CD4-positive, alpha-beta memory T cell (primary cell): Measurements from ENCODE around the gene SLC22A31. TPM values are rescaled to one million over a fixed set of nuclear protein-coding genes. Genes with fewer than 3 reads are reported as not detected.

Source experiments
- CTCF ChIA-PET: fragments of 350-600 bp; sonication (Branson Sonifier 250); formaldehyde crosslinking; loops from one replicate; lab custom pipeline; 2021; ENCODE audit warnings: inconsistent platforms; ENCODE audit not compliant: partially characterized antibody; lab: Charles Lee
- POLR2A ChIA-PET: fragments of 350-600 bp; sonication (Branson Sonifier 250); formaldehyde crosslinking; loops from one replicate; lab custom pipeline; 2021; ENCODE audit not compliant: partially characterized antibody; lab: Charles Lee
- DNase-seq, 5 donors: peaks; one replicate each; pipeline versions ENCODE4 v3.0.0 to v3.0.0-alpha.2; 2020 to 2022; ENCODE audit warnings: mixed read lengths in 1 of 5
- H3K27ac ChIP-seq: one replicate; pipeline ENCODE4 v1.7.0; 2013; ENCODE audit warnings: low read depth, low read length
- H3K27me3 ChIP-seq: 2 replicates; pipeline ENCODE4 v1.7.0; 2013; ENCODE audit warnings: mild to moderate bottlenecking, low read length, moderate library complexity; ENCODE audit not compliant: insufficient read depth
- H3K36me3 ChIP-seq: 2 replicates; pipeline ENCODE4 v1.7.0; 2013; ENCODE audit warnings: mild to moderate bottlenecking, low read length, moderate library complexity; ENCODE audit not compliant: insufficient read depth
- H3K4me1 ChIP-seq: 2 replicates; pipeline ENCODE4 v1.7.0; 2013; ENCODE audit warnings: mild to moderate bottlenecking, low read length, moderate library complexity; ENCODE audit not compliant: insufficient read depth
- H3K4me3 ChIP-seq, 2 donors: one replicate each; pipeline ENCODE4 v1.7.0; 2013; ENCODE audit warnings: low read length in 2 of 2, mild to moderate bottlenecking in 1 of 2
- H3K9me3 ChIP-seq, 2 donors: one replicate each; pipeline ENCODE4 v1.7.0; 2013; ENCODE audit warnings: low read length in 2 of 2, control low read depth in 1 of 2; ENCODE audit not compliant: control insufficient read depth in 1 of 2
- H3K27ac Mint-ChIP-seq, 7 donors: one replicate each; pipeline ENCODE4 v1.8.0; 2020 to 2021; ENCODE audit warnings: mixed read lengths in 7 of 7, mild to moderate bottlenecking in 6 of 7, inconsistent platforms in 3 of 7, moderate library complexity in 3 of 7
- H3K27me3 Mint-ChIP-seq, 2 donors: one replicate each; pipeline ENCODE4 v1.8.0; 2020 to 2021; ENCODE audit warnings: mixed read lengths in 2 of 2
- H3K36me3 Mint-ChIP-seq, 2 donors: one replicate each; pipeline ENCODE4 v1.8.0; 2020 to 2021; ENCODE audit warnings: mixed read lengths in 2 of 2, inconsistent platforms in 1 of 2, mild to moderate bottlenecking in 1 of 2
- H3K4me1 Mint-ChIP-seq, 4 donors: one replicate each; pipeline ENCODE4 v1.8.0; 2020 to 2021; ENCODE audit warnings: mixed read lengths in 4 of 4, mild to moderate bottlenecking in 1 of 4
- H3K4me3 Mint-ChIP-seq, 8 donors: one replicate each; pipeline ENCODE4 v1.8.0; 2020 to 2021; ENCODE audit warnings: mixed read lengths in 8 of 8, mild to moderate bottlenecking in 7 of 8, moderate library complexity in 6 of 8, inconsistent platforms in 3 of 8
- H3K9me3 Mint-ChIP-seq, 8 donors: one replicate each; pipeline ENCODE4 v1.8.0; 2020 to 2021; ENCODE audit warnings: mixed read lengths in 8 of 8, mild to moderate bottlenecking in 5 of 8, inconsistent platforms in 3 of 8, moderate library complexity in 1 of 8
- intact Hi-C: fragments of 100-400 bp; cut with micrococcal nuclease; formaldehyde crosslinking; loops from one replicate; pipeline ENCODE4 v1.15.1; 2023
- polyA plus RNA-seq, 2 donors: library from polyadenylated mRNA; unstranded; fragments of 300-500 nt; fragmentation: Illumina TruSeq; gene quantifications; one replicate each; pipeline ENCODE4 v1.2.3, GENCODE V29; 2021
- total RNA-seq, 2 experiments: library from RNA; stranded (reverse); gene quantifications; one replicate each; pipeline ENCODE4 v1.2.3, GENCODE V29; 2021

The SLC22A31 gene
- total and polyA plus RNA-seq, 4 experiments from 2014 or later: 0.32 to 0.48 (median 0.44) TPM; not detected in 1

- H3K27ac ChIP-seq: no peak overlapping the region
- Mint-ChIP-seq H3K36me3 (no peaks in the 10 kb centered on the region), H3K27me3 (peaks cover 0 to 1% of the 10 kb centered on the region in 2 donors), H3K4me3 (no peak overlapping the region), H3K9me3 (no peaks in the 10 kb centered on the region), H3K4me1 (peaks cover 4 to 8% (median 7%) of the 10 kb centered on the region in 4 donors), H3K27ac (no peak overlapping the region)
- peak in 1 of 5 donors; percentile 39 for DNase-seq
- no peaks in the 10 kb centered on the region for H3K27me3 ChIP-seq
- ChIA-PET CTCF (no interaction called here), POLR2A (interaction anchor here (0.5 kb wide), 1 partner anchor 393 kb away, joined by 3 read pairs; no protein-coding TSS in a partner anchor)
- H3K9me3 ChIP-seq: no peaks in the 10 kb centered on the region
- H3K4me3 ChIP-seq: no peak overlapping the region
- peaks cover 22% of the 10 kb centered on the region for H3K4me1 ChIP-seq
- no peaks in the 10 kb centered on the region for H3K36me3 ChIP-seq
- intact Hi-C loops: no loop called here
Measured at GRCh38 chr16:89172171-89172527, 28.2 kb downstream of the SLC22A31 start.

- peaks cover 0 to 1% of the 10 kb centered on the region in 2 donors for H3K27me3 Mint-ChIP-seq
- POLR2A ChIA-PET: interaction anchor here (0.9 to 2.0 kb wide), 6 partner anchors 21 to 390 kb away, joined by 3 to 7 read pairs (median 3); partner anchors contain the start of genes GALNS, TRAPPC2L and ZNF778
Measured at GRCh38 chr16:89171216-89172170, 28.8 kb downstream of the SLC22A31 start, which contains the start of gene CDH15. Gene CDH15 (plus strand): TSS chr16:89171748. CDS start chr16:89171832, 84 bp downstream.

GRCh38 chr16:89170346-89171215 lies 29.8 kb downstream of the SLC22A31 start:
- Mint-ChIP-seq H3K36me3 (no peaks in the 10 kb centered on the region), H3K9me3 (no peaks in the 10 kb centered on the region), H3K27me3 (peaks cover 0 to 1% of the 10 kb centered on the region in 2 donors), H3K4me1 (peaks cover 4 to 8% (median 7%) of the 10 kb centered on the region in 4 donors), H3K27ac (peak overlapping the region in 6 of 7 donors; percentile 49 to 89 (median 74)), H3K4me3 (peak overlapping the region; percentile 59 to 87 (median 74))
- peak in 1 of 5 donors; percentile 58 for DNase-seq
- H3K27me3 ChIP-seq: no peaks in the 10 kb centered on the region
- no peaks in the 10 kb centered on the region for H3K9me3 ChIP-seq
- no peak overlapping the region for H3K27ac ChIP-seq
- POLR2A ChIA-PET: interaction anchor here (0.9 to 2.0 kb wide), 6 partner anchors 22 to 389 kb away, joined by 3 to 7 read pairs (median 3); partner anchors contain the start of genes GALNS, TRAPPC2L and ZNF778
- CTCF ChIA-PET: interaction anchor here (1.2 kb wide), 1 partner anchor 433 kb away, joined by 4 read pairs; no protein-coding TSS in a partner anchor
- intact Hi-C loops: loop anchor here (1.0 kb wide), 2 partner anchors 31 to 313 kb away; partner anchors contain the start of gene TRAPPC2L
- no peaks in the 10 kb centered on the region for H3K36me3 ChIP-seq
- peaks cover 25% of the 10 kb centered on the region for H3K4me1 ChIP-seq
- H3K4me3 ChIP-seq: peak overlapping the region in 1 of 2 donors; percentile 57

More at GRCh38 chr16:89171216-89172170, 28.8 kb downstream of the SLC22A31 start, which contains the start of gene CDH15:
- Mint-ChIP-seq H3K9me3 (no peaks in the 10 kb centered on the region), H3K27ac (peak within 1 kb of the TSS in 6 of 7 donors; percentile 49 to 89 (median 74)), H3K36me3 (no peaks in the 10 kb centered on the region), H3K4me3 (peak within 1 kb of the TSS; percentile 59 to 87 (median 74)), H3K4me1 (peaks cover 4 to 8% (median 7%) of the 10 kb centered on the region in 4 donors)
- Histone ChIP-seq H3K27ac (no peak within 1 kb of the TSS), H3K27me3 (no peaks in the 10 kb centered on the region), H3K4me1 (peaks cover 25% of the 10 kb centered on the region), H3K4me3 (peak within 1 kb of the TSS in 1 of 2 donors; percentile 57), H3K36me3 (no peaks in the 10 kb centered on the region), H3K9me3 (no peaks in the 10 kb centered on the region)
- CTCF ChIA-PET: interaction anchor here (1.2 kb wide), 1 partner anchor 434 kb away, joined by 4 read pairs; no protein-coding TSS in a partner anchor
- DNase-seq: peak; percentile 88 to 97 (median 93)
- intact Hi-C loops: loop anchor here (1.0 kb wide), 2 partner anchors 30 to 314 kb away; partner anchors contain the start of gene TRAPPC2L

GRCh38 chr16:89169778-89170177 lies 30.6 kb downstream of the SLC22A31 start:
- intact Hi-C loops: loop anchor here (5.0 kb wide), 1 partner anchor 607 kb away; no protein-coding TSS in a partner anchor
- POLR2A ChIA-PET: interaction anchor here (1.0 to 2.0 kb wide), 2 partner anchors 76 to 312 kb away, joined by 3 to 7 read pairs; partner anchors contain the start of genes ACSF3, GALNS and TRAPPC2L

GRCh38 chr16:89168381-89169189 lies 31.8 kb downstream of the SLC22A31 start:
- CTCF ChIA-PET: interaction anchor here (2.0 kb wide), 1 partner anchor 226 kb away, joined by 8 read pairs; no protein-coding TSS in a partner anchor

More at GRCh38 chr16:89169778-89170177, 30.6 kb downstream of the SLC22A31 start:
- no peaks in the 10 kb centered on the region for H3K36me3 ChIP-seq
- Mint-ChIP-seq H3K4me1 (peaks cover 4 to 8% (median 7%) of the 10 kb centered on the region in 4 donors), H3K9me3 (no peaks in the 10 kb centered on the region), H3K4me3 (no peak overlapping the region), H3K27me3 (peaks cover 0 to 1% of the 10 kb centered on the region in 2 donors), H3K36me3 (no peaks in the 10 kb centered on the region), H3K27ac (no peak overlapping the region)
- no peaks in the 10 kb centered on the region for H3K9me3 ChIP-seq
- CTCF ChIA-PET: no interaction called here
- DNase-seq: peak in 1 of 5 donors; percentile 33
- H3K4me3 ChIP-seq: no peak overlapping the region
- no peak overlapping the region for H3K27ac ChIP-seq
- H3K27me3 ChIP-seq: no peaks in the 10 kb centered on the region
- peaks cover 25% of the 10 kb centered on the region for H3K4me1 ChIP-seq

More at GRCh38 chr16:89168381-89169189, 31.8 kb downstream of the SLC22A31 start:
- peaks cover 4 to 8% (median 7%) of the 10 kb centered on the region in 4 donors for H3K4me1 Mint-ChIP-seq
- no peaks in the 10 kb centered on the region for H3K36me3 Mint-ChIP-seq
- Histone ChIP-seq H3K4me1 (peaks cover 25% of the 10 kb centered on the region), H3K9me3 (no peaks in the 10 kb centered on the region), H3K27ac (no peak overlapping the region), H3K4me3 (no peak overlapping the region), H3K36me3 (no peaks in the 10 kb centered on the region), H3K27me3 (no peaks in the 10 kb centered on the region)
- POLR2A ChIA-PET: interaction anchor here (0.9 to 1.0 kb wide), 2 partner anchors 49 to 75 kb away, joined by 3 read pairs; partner anchors contain the start of genes ACSF3 and ZNF778
- H3K9me3 Mint-ChIP-seq: no peaks in the 10 kb centered on the region
- intact Hi-C loops: loop anchor here (5.0 kb wide), 1 partner anchor 606 kb away; no protein-coding TSS in a partner anchor
- DNase-seq: no peak
- no peak overlapping the region for H3K27ac Mint-ChIP-seq
- peaks cover 0 to 1% of the 10 kb centered on the region in 2 donors for H3K27me3 Mint-ChIP-seq
- no peak overlapping the region for H3K4me3 Mint-ChIP-seq
